Lung (tissue), 12 donors: ENCODE data around the gene LDB2. TPM values are rescaled to one million over a fixed set of nuclear protein-coding genes. Genes with fewer than 3 reads are reported as not detected.

ENCODE experiments used
- ATAC-seq: fragments of 200-7000 bp; cut with Tn5 transposase; one replicate; pipeline ENCODE4 v1.9.1; 2020; ENCODE audit warnings: moderate number of reproducible peaks; ENCODE audit not compliant: insufficient read depth, low FRiP score
- DNase-seq, 3 donors: peaks; one replicate each; pipeline ENCODE4 v3.0.0-alpha.2; 2013 to 2017
- H3K27ac ChIP-seq, 2 donors: one replicate each; pipeline ENCODE4 v1.5.1; 2013; ENCODE audit warnings: mild to moderate bottlenecking in 2 of 2, moderate library complexity in 2 of 2, control low read depth in 1 of 2, inconsistent platforms in 1 of 2, low read depth in 1 of 2, low read length in 1 of 2
- H3K27me3 ChIP-seq, 3 donors: one replicate each; pipeline ENCODE4 v1.5.1; 2013; ENCODE audit warnings: low read length in 2 of 3; ENCODE audit not compliant: control insufficient read depth in 3 of 3, insufficient read depth in 3 of 3
- H3K36me3 ChIP-seq, 4 donors: one replicate each; pipeline ENCODE4 v1.5.1; 2013; ENCODE audit warnings: low read length in 4 of 4, mild to moderate bottlenecking in 1 of 4, moderate library complexity in 1 of 4; ENCODE audit not compliant: control insufficient read depth in 4 of 4, insufficient read depth in 4 of 4
- H3K4me1 ChIP-seq, 5 donors: one replicate each; pipeline ENCODE4 v1.5.1; 2013; ENCODE audit warnings: low read length in 5 of 5, mild to moderate bottlenecking in 2 of 5, moderate library complexity in 1 of 5; ENCODE audit not compliant: control insufficient read depth in 5 of 5, insufficient read depth in 5 of 5
- H3K4me3 ChIP-seq: one replicate; pipeline ENCODE4 v1.5.1; 2013; ENCODE audit warnings: mild to moderate bottlenecking, control low read depth, moderate library complexity
- H3K9ac ChIP-seq, 2 donors: one replicate each; pipeline ENCODE4 v1.5.1; 2013; ENCODE audit warnings: low read length in 2 of 2, control low read depth in 1 of 2; ENCODE audit not compliant: insufficient read depth in 1 of 2
- H3K9me3 ChIP-seq, 4 donors: one replicate each; pipeline ENCODE4 v1.5.1; 2013; ENCODE audit warnings: low read length in 3 of 4, mild to moderate bottlenecking in 1 of 4, moderate library complexity in 1 of 4; ENCODE audit not compliant: control insufficient read depth in 4 of 4, insufficient read depth in 3 of 4
- CTCF ChIP-seq: IDR thresholded peaks from 2 replicates; pipeline ENCODE4 v1.5.1; 2012; ENCODE audit warnings: mild to moderate bottlenecking; ENCODE audit errors: control extremely low read depth, extremely low read depth
- WGBS, 2 donors: extraction: QIAGEN DNeasy Blood & Tissue Kit; methylation state at CpG; one replicate each; pipeline ENCODE4 v1.1.7; 2013; 5-methylcytosine and 5-hydroxymethylcytosine counted together
- polyA plus RNA-seq, 2 donors: library from polyadenylated mRNA; stranded (reverse); fragments of 200-250 nt; gene quantifications; one replicate each; pipeline ENCODE4 v1.2.1, GENCODE V29; 2013
- total RNA-seq, 2 donors: library from RNA; depleted of rRNA in 1 of 2; stranded (reverse); fragments of >200 nt in 1 of 2; gene quantifications; one replicate each; pipeline ENCODE4 v1.2.1, GENCODE V29; 2014 to 2021
- donor health status: control.
- donor health status: control.
- donor health status: Bipolar disorder and iron deficiency.
- donor health status: healthy.
- donor health status: DM: yes; HTN: yes; CAD: no.

Gene LDB2
- total and polyA plus RNA-seq, 4 donors = 18.1 to 147 (median 46.1) TPM

GRCh38 chr4:16732741-16733140 is 165.7 kb downstream of the LDB2 start:
- WGBS, 2 donors = 80 to 88% methylated on average over 6 of the region's 6 CpGs
- no peak for TF ChIP-seq CTCF
- no peaks in the 10 kb centered on the region for H3K36me3 ChIP-seq
- peaks cover 0 to 15% (median 0%) of the 10 kb centered on the region in 5 donors for H3K4me1 ChIP-seq
- no peak overlapping the region for H3K4me3 ChIP-seq
- H3K9ac ChIP-seq = no peak overlapping the region
- no peak for ATAC-seq
- no peak for DNase-seq
- H3K27me3 ChIP-seq = no peaks in the 10 kb centered on the region
- no peaks in the 10 kb centered on the region for H3K9me3 ChIP-seq
- H3K27ac ChIP-seq = no peak overlapping the region

- no peaks in the 10 kb centered on the region for H3K27me3 ChIP-seq
- ATAC-seq (no peak), DNase-seq (no peak)
- WGBS, 2 donors = 74 to 79% methylated on average over 3 of the region's 3 CpGs
- no peak overlapping the region for H3K9ac ChIP-seq
- H3K4me3 ChIP-seq = no peak overlapping the region
- no peak for TF ChIP-seq CTCF
- no peak overlapping the region for H3K27ac ChIP-seq
- peaks cover 0 to 15% (median 0%) of the 10 kb centered on the region in 5 donors for H3K4me1 ChIP-seq
- no peaks in the 10 kb centered on the region for H3K36me3 ChIP-seq
- no peaks in the 10 kb centered on the region for H3K9me3 ChIP-seq
These were observed 166.6 kb downstream of the LDB2 start for GRCh38 chr4:16731776-16732380.

GRCh38 chr4:16730522-16731205 is 167.8 kb downstream of the LDB2 start:
- no peaks in the 10 kb centered on the region for H3K36me3 ChIP-seq
- 85 to 92% methylated on average over 3 of the region's 3 CpGs for WGBS, 2 donors
- no peak overlapping the region for H3K27ac ChIP-seq
- TF ChIP-seq CTCF = no peak
- no peak for DNase-seq
- no peaks in the 10 kb centered on the region for H3K9me3 ChIP-seq
- H3K4me1 ChIP-seq = peaks cover 0 to 15% (median 0%) of the 10 kb centered on the region in 5 donors
- no peak overlapping the region for H3K4me3 ChIP-seq
- no peak for ATAC-seq
- H3K9ac ChIP-seq = no peak overlapping the region
- H3K27me3 ChIP-seq = no peaks in the 10 kb centered on the region
